ENCODE measurements around the gene TEX13D.

TEX13D gene

DNA sequence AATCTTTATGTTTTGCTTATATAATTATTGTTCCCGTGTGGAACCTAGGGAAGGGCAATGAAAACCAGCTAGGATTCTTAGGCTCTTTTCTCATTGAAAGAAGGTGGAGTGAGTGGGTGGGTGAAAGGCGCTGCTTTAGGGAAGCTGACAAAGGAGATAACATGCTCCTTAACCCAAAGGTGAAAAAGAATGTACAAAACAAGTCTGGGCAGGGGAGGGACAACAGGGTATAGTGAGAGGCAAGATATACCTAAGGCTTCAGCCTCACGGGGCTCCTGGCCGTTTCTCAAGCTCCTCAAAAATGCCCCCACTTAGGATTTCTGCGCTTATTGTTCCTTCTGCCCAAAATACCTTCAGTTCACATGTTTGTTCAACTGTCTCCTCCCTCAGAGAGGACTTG, 15.7 kb downstream of the TEX13D start:
- no peak for DNase-seq (ENCODE audit: low read depth)

GRCh38 chrX:124348885-124349453, 16.5 kb downstream of the TEX13D start:
- DNase-seq (ENCODE audit: low read depth), result no peak

- DNase-seq (ENCODE audit: low read depth), result no peak
Measured at GRCh38 chrX:124354648-124355047, 22.2 kb downstream of the TEX13D start.

- no peak for DNase-seq (ENCODE audit: low read depth)
Measured at GRCh38 chrX:124358800-124359383, 26.4 kb downstream of the TEX13D start.

DNA sequence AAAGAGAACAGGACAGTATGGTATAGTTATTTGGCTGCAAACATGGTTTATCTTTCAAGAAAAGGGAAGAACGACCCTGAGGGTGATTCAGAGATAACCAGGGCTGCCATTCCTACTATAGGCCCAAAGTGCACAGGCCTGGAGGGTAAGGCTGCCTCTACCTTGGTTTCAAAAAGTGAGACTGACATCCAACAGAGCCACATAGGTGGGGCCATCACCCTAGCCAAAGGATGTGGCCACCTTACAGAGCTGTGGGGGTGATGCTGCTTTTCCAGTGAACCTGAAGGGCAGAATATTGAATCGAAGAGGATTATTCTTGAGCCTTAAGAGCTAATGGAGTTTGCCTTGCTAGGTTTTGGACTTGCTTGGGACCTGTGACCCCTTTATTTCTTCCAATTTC, 29.6 kb downstream of the TEX13D start:
- no peak for DNase-seq (ENCODE audit: low read depth)

GRCh38 chrX:124362761-124363160, 30.3 kb downstream of the TEX13D start:
- DNase-seq (ENCODE audit: low read depth), result no peak

DNA sequence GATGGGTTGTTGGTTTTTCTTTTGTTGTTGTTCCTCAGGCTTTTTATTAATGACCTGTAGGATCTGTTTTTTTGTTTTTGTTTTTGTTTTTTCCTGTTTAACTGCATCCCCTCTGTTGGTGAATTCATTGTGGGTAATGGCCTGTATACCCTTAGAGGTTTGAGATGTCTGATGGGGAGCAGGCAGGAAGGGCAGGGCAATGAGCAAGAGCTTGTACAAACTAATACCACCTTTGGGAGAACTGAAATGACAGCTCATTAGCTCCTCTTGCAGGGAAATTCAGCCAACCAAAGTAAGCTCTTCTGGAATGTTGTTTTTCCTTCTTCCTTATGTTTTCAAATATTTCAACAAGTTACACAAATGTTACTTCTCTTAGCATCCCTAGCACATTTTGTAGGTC, 37.3 kb downstream of the TEX13D start:
- DNase-seq (ENCODE audit: low read depth), result no peak

DNA sequence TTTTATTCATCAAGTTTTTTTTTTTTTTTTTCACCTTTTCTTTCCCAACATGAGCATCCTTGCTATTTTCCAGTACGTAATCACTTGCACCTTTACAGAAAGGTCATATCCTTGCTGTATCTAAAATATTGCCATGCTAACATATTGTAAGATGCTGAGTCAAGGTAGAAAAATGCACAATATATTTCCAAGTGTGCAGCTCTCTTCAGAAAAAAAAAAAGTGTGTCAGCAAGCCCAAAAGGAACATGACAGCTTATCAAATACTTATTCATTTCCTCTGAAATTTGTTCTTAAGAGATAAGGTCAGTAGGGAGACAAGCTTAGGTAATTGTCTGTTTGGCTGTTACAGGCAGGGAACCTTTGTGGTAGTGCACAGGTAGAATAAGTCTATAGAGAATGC, 40.9 kb downstream of the TEX13D start:
- DNase-seq (ENCODE audit: low read depth), result no peak

- DNase-seq (ENCODE audit: low read depth), result no peak
Measured at GRCh38 chrX:124378643-124379042, 46.2 kb downstream of the TEX13D start.

GRCh38 chrX:124383354-124383753, 50.9 kb downstream of the TEX13D start:
- DNase-seq (ENCODE audit: low read depth), result no peak

DNA sequence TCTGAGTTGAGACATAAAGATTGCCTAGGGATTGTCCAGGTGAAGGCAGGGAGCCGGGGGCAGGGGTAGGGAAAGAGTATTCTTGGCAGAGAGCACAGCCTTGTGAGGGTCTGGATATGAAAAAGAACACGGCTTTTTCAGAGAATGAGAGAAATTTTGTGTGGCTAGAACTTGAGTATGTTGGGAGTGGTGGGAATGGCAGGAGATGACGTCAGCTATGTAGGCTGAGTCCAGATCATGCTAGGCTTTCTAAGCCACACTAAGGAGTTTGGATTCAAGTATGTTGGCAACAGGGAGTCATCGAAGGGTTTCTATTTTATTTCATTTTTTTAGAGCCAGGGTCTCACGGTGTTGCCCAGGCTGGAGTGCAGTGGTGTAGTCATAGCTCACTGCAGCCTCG, 53.9 kb downstream of the TEX13D start:
- no peak for DNase-seq (ENCODE audit: low read depth)

Measured in stimulated activated CD8-positive, alpha-beta memory T cell treated with anti-CD3 and anti-CD28 coated beads, Interleukin-12 subunit alpha, Interleukin-12 subunit beta, amount 100 ng/mL, for 1 hour (primary cell).